ENCODE measurements around the gene NHLH1.

Gene NHLH1

DNA sequence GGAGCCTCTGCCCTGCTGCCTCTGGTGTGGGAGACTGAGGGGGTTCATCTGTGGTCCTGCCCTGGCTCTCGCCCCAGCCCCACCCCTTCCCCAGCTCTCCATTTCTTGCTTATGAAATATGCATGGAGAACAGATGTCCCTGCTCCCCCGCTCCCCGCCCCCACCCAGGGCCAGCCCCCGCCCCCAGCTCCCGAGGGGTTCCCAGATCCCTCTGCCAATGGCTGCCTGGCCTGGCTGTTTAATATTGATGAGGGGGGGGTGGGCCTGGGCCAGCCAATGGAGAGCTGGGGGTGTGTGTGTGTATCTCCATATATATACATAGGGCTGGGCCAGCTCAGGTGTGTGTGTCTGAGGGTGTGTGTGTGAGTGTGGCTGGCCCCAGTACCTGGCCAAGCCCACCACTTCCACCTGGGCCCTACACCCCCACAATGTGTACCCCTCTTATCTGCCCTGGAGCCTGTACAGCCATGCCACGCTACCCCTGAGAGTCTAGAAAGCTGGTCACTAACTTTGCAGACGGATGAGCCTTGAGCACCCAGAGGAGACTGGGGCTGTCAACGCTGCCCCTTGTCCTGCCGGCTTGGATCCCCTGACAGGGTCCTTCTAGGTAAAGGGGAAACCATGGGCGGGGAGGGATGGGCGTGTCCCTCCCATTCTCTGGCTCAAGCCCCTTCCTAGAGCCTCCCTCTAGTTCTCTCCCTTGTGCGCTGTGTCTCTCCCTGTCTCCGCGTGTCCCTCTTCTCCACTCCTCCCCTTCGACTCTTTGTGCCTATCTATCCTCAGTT, at the start of gene NHLH1:
Gene NHLH1, plus strand, starts transcription at position 341 of the 785 bp plus-strand sequence. CDS start 3,661 bp downstream, outside the sequence.
- no peak for DNase-seq

DNA sequence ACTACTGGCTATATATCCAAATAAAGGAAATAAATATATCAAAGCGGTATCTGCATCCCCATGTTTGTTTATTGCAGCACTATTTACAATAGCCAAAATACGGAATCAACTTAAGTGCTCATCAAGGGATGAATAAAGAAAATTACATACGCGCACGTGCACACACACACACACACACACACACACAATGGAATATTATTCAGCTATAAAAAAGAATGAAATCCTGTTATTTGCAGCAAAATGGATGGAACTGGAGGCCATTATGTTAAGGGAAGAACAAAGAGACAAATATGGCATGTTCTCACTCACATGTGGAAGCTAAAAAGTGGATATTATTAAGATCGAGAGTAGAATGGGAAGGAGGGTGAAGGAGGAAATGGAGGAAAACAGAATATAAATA, 44.0 kb upstream of the NHLH1 start:
- no peak for DNase-seq

DNA sequence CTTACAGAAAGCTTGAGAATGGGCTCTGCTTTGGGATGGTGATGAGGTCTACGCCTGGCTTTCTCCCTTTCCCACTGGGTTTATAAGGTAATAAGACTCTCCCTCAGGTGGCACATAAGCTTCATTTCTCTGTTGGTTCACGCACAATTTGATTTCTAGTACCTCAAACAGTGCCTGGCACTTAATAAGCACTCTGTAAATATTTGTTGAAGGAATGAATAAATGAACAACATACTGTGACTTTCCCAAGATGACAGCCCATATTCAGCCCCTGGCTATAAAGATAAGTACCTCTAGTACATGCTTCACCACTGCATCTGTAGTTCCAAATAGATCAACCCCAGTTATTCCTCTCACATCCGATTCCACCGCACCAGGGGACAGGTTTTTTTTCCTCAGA, 41.6 kb upstream of the NHLH1 start:
- no peak for DNase-seq

DNA sequence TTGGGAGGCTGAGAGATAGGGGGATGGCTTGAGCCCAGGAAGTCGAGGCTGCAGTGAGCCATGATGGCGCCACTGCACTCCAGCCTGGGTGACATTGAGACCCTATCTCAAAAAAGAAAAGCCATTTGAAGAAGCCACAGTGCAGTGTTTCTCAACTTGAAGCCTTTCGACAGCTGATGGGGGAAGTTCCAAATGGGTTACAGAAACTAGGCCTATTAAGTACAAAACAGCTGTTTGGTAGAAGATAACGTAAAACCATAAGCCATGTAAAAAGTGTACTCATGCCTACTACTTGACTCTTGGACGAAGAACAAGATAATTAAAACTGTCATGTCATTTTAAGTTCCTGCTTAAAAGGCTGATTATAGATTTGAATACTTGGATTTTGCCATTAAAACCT, 40.5 kb upstream of the NHLH1 start:
- no peak for DNase-seq

DNA sequence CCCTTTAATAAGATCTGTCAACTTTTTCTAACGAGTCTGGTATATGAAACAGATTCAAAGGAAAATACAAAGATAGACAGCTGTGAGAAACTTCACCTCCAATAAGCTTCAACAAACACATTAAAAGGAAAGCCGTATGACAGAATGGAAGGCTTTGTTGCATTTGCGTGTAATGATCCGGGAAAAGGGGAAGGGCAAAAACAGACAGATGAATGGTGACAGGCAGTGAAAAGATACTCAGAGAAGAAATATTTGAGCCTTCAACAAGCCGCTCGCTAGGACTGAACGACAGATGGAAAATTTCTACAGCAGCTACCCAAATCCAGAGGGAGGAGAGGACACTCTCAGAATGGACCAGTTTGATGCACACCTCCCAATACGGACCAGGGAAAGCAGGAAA, 38.7 kb upstream of the NHLH1 start:
- no peak for DNase-seq

DNA sequence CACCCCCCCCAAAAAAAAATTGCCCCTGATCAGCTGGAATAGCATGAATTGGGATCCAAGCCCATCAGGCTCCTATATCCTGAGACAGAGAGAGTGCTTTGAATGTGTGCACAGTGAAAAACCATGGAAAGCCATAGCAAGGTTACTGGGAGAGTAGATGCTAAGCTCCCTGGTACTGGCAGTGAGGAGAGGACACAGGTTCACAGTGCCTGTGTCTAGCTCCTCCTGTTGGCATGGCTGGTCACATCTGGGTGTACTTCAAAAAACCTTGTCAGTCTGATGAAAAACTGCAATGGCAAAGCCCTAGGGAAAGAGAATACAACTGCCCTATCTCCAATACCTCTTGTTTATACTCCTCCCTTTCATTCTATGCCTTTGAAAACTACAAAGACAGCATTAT, 36.8 kb upstream of the NHLH1 start:
- no peak for DNase-seq

DNA sequence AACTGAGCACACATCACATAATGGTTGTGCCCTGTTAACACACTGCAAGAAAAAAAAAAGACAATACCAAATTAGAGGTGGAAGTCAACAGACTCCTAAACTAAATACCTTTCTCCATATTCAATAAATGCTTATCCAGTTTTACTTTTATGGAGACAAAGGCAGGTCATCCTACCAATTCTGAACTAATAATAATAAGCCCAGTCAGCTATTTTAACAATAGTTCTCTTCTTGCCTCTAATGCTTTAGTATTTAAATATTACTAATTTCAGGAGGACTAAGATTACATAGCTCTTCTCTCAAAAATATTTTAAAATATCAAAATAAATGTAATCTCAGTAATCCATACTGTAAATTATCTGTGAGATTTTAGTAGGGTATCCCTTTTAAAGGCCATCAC, 34.4 kb upstream of the NHLH1 start:
- no peak for DNase-seq

DNA sequence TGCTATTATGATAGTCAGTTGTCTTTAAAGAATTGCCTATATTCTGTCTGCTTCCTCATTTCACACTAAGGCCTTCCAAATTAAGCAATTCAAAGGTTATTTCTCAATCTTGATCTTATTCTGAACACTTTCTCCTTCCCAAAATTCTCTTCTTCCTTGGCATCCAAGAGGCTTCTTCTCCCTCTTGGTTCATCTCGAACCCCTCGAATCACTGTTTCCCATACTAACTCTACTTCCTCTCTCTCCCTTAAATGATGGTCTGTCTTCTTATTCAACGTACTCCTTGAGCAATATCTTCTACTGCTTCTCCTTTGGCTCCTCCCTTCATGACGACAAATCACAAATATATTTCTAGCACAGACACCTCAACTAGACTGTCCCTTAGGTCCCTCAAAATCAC, 28.3 kb upstream of the NHLH1 start:
- no peak for DNase-seq

DNA sequence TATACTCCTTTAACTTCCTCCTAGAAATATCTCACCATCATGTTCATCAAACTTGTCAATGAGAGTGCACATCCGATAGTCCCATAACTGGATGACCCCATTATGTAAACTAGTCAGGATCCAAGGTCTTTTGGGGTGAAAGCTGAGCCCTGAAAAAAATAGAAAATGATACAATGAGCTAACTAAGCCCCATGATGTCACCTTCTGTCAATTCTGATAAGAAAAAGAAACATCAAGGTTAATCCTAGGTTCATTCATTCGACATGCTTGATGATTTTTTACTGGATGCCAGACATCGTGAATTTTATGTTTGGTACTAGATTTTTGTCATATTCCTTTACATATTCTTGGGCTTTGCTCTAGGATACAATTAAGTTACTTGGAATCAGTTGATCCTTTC, 26.7 kb upstream of the NHLH1 start:
- DNase-seq = no peak

DNA sequence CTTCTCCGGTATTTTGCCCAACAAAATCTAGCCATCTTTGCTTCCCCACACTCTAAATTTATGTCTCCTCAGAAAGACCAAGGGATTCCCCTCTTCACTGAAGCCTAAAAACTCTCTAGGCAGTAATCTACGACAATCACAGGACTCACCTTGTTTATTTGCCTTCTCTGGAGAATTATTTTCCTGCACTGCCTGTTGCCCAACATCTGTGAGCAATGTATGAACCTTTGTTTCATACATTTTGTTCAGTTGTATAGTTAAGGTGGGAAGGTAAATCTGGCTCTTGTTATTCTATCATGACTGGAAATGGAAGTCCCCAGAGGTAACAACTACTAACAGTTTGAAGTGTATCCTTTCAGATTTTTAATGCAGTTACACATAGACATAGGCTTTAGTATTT, 26.0 kb upstream of the NHLH1 start:
- no peak for DNase-seq

DNA sequence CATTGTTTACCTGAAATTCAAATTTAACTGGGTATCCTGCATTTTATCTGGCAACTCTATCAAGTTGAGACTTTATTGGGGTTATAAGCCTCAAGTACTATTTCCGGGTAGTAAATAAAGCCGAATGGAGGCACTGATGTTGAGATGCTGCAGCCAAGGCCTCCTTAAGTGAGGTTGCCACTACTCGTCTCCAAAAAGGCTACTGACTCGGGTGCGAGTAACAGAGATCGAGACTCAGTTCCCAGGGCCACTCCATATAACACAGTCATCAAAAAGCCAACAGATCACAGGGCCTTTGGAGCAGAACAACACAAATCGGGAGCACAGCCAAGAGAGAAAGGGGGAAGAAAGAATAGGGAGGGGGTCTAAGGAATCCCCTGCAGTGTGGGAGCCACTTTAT, 24.3 kb upstream of the NHLH1 start:
- no peak for DNase-seq

DNA sequence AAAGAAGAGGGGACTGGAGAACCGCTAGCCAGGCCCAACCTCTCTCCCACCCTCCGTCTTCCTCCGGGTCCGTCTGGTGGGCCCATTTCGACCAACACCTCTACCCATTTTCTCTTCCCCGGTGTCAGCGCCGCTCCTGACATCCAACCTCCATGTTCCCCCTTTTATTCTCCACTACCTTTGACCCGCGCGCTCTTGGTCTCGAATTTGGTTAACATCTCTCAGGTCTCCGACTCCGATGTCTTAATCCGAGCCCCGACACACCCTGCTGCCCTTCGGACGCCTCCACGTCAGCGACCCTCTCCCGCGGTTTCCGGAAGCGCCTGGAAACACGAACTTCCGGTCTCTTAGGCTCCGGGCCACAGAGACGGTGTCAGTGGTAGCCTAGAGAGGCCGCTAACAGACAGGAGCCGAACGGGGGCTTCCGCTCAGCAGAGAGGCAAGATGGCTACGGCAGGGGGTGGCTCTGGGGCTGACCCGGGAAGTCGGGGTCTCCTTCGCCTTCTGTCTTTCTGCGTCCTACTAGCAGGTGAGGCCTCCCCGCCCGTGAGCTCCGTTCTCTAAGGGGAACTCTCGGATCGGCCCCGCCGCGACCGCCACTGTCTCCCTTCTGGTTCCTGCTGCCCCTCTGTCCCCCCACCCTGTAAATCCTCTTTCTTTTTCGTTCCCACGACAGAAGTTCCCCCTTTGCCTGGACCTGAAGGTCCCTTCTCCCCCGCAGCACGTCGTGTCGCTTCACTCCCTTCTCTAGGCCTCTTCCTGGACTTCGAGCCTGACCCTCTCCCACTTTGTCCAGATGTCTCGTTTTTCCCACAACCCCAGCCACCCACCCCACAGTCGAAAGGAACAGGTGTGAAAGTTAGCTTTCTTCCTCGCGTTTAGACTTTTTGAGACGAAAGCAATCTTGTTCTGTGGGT, 23.7 kb upstream of the NHLH1 start, which contains the start of the genes COPA and NCSTN:
Gene COPA, minus strand, starts transcription at position 298 of the 917 bp plus-strand sequence. Its CDS starts 80 bp downstream, at position 218.
Gene NCSTN, plus strand, starts transcription at position 431 of the 917 bp plus-strand sequence. Its CDS starts 14 bp downstream, at position 445.
- peak; percentile 97 for DNase-seq

DNA sequence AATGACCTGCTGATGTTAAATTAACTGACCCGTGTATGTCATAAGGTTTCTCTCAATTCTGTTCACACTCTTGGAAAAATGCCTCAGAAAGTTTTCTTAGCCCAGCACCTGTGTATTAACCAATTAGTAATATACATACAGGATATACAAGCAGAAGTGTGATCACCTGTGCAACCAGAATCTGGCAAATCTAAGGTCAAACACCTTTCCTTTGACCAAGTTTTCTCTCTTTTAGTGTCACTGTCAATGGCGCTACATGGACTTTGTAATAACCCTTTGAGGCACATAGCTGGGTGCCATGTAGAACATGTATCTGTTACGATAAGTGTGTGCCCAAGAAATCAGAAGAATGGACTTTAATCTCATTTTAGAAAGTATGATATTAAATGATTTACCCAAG, 22.6 kb upstream of the NHLH1 start:
- no peak for DNase-seq

DNA sequence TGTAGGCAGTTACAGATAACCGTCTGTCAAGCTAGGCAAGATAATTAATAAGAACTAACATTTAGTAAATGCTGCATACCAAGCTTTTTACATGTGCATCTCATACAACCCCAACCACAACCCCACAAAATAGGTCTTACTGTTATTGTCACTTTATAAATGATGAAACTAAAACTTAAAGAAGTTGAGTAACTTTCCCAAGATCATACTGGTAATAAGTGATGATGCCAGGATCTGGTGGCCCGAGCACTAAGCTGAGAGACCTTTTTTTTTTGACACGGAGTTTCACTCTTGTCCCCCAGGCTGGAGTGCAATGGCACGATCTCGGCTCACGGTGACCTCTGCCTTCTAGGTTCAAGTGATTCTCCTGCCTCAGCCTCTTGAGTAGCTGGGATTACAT, 21.9 kb upstream of the NHLH1 start:
- DNase-seq = no peak

DNA sequence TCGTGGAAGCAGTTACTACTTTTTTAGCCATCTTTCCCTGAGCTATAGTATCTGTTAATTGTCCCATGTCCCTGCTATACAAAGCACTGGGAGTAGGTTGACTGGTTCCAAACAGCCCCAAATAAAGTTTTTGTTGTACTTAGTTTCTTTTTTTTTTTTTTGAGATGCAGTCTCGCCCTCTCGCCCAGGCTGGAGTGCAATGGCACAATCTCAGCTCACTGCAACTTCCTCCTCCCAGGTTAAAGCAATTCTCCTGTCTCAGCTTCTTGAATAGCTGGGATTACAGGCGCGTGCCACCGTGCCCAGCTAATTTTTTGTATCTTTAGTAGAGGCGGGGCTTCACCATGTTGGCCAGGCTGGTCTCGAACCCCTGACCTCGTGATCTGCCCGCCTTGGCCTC, 20.4 kb upstream of the NHLH1 start:
- DNase-seq = no peak

DNA sequence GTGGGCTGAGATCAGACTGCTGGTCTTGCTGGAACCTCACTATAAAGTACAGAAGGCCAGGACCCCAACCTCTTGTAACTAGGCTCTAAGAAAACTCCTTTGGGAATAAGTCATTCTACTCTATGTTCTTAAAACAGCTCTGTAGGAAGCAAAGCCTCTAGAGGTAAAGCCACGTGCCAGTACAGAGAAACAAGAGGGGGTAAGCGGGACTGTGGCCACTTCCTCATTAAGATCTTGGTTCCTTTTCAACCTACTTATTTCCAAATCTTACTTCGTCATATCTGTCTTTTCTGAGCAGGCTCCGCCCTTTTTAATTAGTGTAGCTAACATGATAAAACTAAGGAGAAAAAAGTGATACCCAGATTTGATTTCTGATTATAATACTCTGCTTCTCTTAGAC, 19.9 kb upstream of the NHLH1 start:
- DNase-seq = no peak

DNA sequence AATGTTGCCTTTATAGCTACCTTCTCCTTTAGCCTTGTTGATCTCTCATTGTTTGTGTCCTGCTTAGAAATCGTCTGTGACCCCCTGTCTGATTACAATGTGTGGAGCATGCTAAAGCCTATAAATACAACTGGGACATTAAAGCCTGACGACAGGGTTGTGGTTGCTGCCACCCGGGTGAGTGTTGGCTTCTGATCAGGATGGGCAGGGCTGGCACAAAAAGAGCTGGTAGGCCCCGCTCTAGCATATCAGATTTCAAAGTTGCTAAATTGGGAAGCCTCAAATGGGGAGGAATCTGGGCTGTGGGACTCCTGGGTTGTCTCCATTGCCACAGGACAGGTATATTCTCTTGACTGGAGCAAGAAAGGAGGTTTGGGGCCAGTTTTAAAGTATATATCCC, 15.2 kb upstream of the NHLH1 start:
- DNase-seq = no peak

DNA sequence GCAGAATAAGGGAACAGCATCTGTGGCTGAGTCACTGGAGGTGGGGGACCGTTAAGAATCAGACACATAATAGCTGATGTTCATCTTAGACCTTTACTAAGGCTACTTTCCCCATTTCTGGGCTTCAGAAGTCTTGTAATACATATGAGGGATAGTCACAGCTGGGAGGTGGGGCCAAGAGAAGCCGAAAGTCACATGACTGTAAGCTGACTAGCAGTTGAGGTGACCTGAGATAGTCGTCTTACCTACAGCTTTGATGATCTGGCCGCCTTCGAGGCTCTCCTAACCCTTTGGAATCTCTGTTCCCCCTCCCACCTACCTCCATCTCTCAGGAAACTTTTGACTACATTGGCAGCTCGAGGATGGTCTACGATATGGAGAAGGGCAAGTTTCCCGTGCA, 14.3 kb upstream of the NHLH1 start:
- DNase-seq = no peak

DNA sequence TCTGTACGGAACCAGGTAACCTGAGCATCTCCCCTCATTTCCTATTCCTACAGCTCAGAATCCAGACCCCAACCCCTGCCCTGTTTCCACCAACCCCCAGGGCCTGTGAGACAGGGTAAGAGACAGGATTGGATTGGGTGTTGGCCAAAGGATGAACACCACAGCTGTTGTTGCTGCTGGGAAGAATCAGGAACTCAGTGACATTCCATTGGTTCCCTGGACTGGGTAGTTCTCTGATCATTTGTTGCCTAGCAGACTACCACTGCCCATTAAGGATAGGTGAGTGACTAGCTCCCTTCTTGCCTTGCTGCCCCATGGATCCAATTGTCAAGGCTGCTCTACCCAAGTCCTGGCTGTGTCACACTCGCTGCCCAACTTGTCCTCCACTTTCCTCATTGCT, 13.6 kb upstream of the NHLH1 start:
- no peak for DNase-seq

DNA sequence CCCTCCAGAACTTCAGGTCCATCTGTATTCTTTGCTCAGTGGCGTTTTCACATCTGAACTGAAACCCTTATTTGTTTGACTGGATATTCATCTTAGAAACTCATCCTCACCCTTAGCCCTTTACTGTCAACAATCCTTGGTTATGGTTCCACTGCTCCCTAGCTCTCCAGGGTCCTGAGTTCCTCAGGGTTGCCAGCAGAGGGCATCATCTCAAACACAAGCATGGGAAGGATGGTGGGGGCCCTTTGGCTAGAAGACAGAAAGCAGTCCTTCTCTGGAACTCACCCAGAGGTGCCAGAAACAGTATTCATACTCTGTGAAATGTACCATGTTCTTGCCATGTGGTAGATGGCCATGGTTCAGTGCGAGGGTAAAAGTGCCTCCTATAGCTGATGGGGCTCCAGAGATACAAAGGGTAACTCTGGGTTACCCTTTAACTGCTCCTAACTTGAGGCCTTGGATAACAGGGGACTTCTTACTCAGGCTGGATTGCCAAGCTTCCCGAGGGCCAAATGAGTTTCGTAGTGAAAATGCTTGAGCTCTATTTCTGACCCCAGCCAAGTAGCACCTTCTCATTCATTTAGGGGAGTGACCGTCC, 12.4 kb upstream of the NHLH1 start:
- DNase-seq = peak; percentile 41

DNA sequence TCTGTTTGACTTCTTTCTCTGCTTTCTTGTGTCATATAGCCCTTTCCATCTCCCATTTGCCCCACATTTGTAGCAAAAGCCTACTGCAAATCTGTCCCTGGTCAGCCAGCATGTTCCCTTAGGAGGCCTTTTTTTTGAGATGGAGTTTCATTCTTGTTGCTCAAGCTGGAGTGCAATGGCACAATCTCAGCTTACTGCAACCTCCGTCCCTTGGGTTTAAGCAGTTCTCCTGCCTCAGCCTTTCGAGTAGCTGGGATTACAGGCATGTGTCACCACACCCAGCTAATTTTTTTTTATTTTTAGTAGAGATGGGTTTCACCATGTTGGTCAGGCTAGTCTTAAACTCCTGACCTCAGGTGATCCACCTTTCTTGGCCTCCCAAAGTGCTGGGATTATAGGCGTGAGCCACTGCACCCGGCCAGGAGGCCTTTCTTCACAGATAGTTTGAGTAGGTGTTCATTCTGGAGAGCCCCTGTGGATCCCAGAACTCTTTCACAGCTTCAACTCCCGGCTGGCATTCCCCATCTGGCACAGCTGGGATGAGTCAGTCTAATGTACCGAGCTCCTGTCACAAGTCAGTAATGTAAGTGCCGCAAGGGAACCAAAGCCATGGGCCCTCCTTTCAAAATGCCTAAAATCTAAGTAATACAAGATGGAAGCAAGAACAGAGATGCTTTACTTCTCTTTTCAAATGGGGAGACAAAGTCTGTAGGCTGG, 9.4 kb upstream of the NHLH1 start:
- DNase-seq = no peak

DNA sequence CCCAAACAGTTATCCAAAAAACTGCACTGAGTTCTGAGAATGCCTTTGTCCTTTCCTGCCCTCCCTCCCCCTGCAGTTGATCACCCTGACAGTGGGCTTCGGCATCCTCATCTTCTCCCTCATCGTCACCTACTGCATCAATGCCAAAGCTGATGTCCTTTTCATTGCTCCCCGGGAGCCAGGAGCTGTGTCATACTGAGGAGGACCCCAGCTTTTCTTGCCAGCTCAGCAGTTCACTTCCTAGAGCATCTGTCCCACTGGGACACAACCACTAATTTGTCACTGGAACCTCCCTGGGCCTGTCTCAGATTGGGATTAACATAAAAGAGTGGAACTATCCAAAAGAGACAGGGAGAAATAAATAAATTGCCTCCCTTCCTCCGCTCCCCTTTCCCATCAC, 8.8 kb upstream of the NHLH1 start:
- no peak for DNase-seq
